ENCODE measurements around the gene PARP6. TPM values are rescaled to one million over a fixed set of nuclear protein-coding genes. Genes with fewer than 3 reads are reported as not detected.

The PARP6 gene
- total RNA-seq, 4 donors from 2014 or later, result 59.2 to 76.8 (median 65.1) TPM

- no peak for DNase-seq (ENCODE audit: low spot score in 2 of 2)
- 81 to 83% methylated on average over 2 of the region's 2 CpGs for WGBS, 2 donors
- no peaks in the 10 kb centered on the region for H3K27me3 ChIP-seq
- H3K4me3 ChIP-seq, result no peak overlapping the region
- peaks cover 0 to 34% (median 20%) of the 10 kb centered on the region in 4 donors for H3K4me1 ChIP-seq
- no peak for TF ChIP-seq CTCF (IDR thresholded peaks at IDR 0.05)
- no peak for TF ChIP-seq EP300 (IDR thresholded peaks at IDR 0.05)
- TF ChIP-seq POLR2A (IDR thresholded peaks at IDR 0.05), result no peak
- no peaks in the 10 kb centered on the region for H3K9me3 ChIP-seq
- peak overlapping the region in 2 of 4 donors; percentile 80 to 83 for H3K27ac ChIP-seq
- peaks cover 0 to 22% (median 0%) of the 10 kb centered on the region in 3 donors for H3K36me3 ChIP-seq
Observed at GRCh38 chr15:72236381-72237003, 35.9 kb downstream of the PARP6 start.

- WGBS, 2 donors, result 90 to 93% methylated on average over 4 of the region's 4 CpGs
- H3K9me3 ChIP-seq, result no peaks in the 10 kb centered on the region
- TF ChIP-seq POLR2A (IDR thresholded peaks at IDR 0.05), result no peak
- TF ChIP-seq CTCF (IDR thresholded peaks at IDR 0.05), result no peak
- no peak for TF ChIP-seq EP300 (IDR thresholded peaks at IDR 0.05)
- peaks cover 0 to 34% (median 20%) of the 10 kb centered on the region in 4 donors for H3K4me1 ChIP-seq
- no peaks in the 10 kb centered on the region for H3K27me3 ChIP-seq
- no peak overlapping the region for H3K27ac ChIP-seq
- no peak for DNase-seq (ENCODE audit: low spot score in 2 of 2)
- peaks cover 0 to 11% (median 0%) of the 10 kb centered on the region in 3 donors for H3K36me3 ChIP-seq
- no peak overlapping the region for H3K4me3 ChIP-seq
Observed at GRCh38 chr15:72235298-72235697, 37.1 kb downstream of the PARP6 start.

- TF ChIP-seq POLR2A (IDR thresholded peaks at IDR 0.05) (no peak), CTCF (IDR thresholded peaks at IDR 0.05) (no peak), EP300 (IDR thresholded peaks at IDR 0.05) (no peak)
- Histone ChIP-seq H3K27ac (no peak overlapping the region), H3K36me3 (no peaks in the 10 kb centered on the region), H3K27me3 (no peaks in the 10 kb centered on the region), H3K4me1 (peaks cover 0 to 43% (median 25%) of the 10 kb centered on the region in 4 donors), H3K4me3 (no peak overlapping the region), H3K9me3 (no peaks in the 10 kb centered on the region)
- no peak for DNase-seq (ENCODE audit: low spot score in 2 of 2)
- 95 to 97% methylated on average over 6 of the region's 6 CpGs for WGBS, 2 donors
Observed at GRCh38 chr15:72233769-72234168, 38.6 kb downstream of the PARP6 start.

GRCh38 chr15:72231833-72232478 is 40.4 kb downstream of the PARP6 start:
- Histone ChIP-seq H3K9me3 (no peaks in the 10 kb centered on the region), H3K4me1 (peaks cover 0 to 48% (median 37%) of the 10 kb centered on the region in 4 donors), H3K27ac (peak overlapping the region; percentile 95 to 99 (median 96)), H3K4me3 (peak overlapping the region; percentile 76 to 95 (median 86)), H3K36me3 (no peaks in the 10 kb centered on the region), H3K27me3 (no peaks in the 10 kb centered on the region)
- 5% methylated on average over 16 of the region's 16 CpGs for WGBS, 2 donors
- TF ChIP-seq POLR2A (IDR thresholded peaks at IDR 0.05) (no peak), EP300 (IDR thresholded peaks at IDR 0.05) (no peak), CTCF (IDR thresholded peaks at IDR 0.05) (no peak)
- DNase-seq (ENCODE audit: low spot score in 2 of 2), result peak in 1 of 2 donors; percentile 20
